CMK (cell line): ENCODE data around the gene KCNK16.
A peak's percentile ranks its signal among the peaks of the same experiment; 100 is the strongest.
"Not testable (repeated sequence)": the region's sequence is repeated elsewhere in the genome, so short reads cannot be mapped to it uniquely, and the experiment has no call there.

Source experiments
- DNase-seq: peaks from one replicate; pipeline ENCODE4 v3.0.0-alpha.2; 2010; ENCODE audit warnings: low read depth

The KCNK16 gene

GRCh38 chr6:39309942-39310531 lies 12.5 kb downstream of the KCNK16 start:
- peak; percentile 58 for DNase-seq

- DNase-seq = no peak
Measured at GRCh38 chr6:39307462-39307861, 15.0 kb downstream of the KCNK16 start.

GRCh38 chr6:39304951-39305350 lies 17.6 kb downstream of the KCNK16 start:
- no peak for DNase-seq

GRCh38 chr6:39303425-39304153 lies 18.9 kb downstream of the KCNK16 start:
- DNase-seq = no peak

GRCh38 chr6:39302669-39303424 lies 19.7 kb downstream of the KCNK16 start:
- DNase-seq = peak; percentile 74

GRCh38 chr6:39302011-39302410 lies 20.5 kb downstream of the KCNK16 start:
- DNase-seq = no peak

- no peak for DNase-seq
Measured at GRCh38 chr6:39301606-39302005, 20.9 kb downstream of the KCNK16 start.

GRCh38 chr6:39300739-39301138 lies 21.8 kb downstream of the KCNK16 start:
- DNase-seq = no peak

- no peak for DNase-seq
Measured at GRCh38 chr6:39298061-39298460, 24.4 kb downstream of the KCNK16 start.

GRCh38 chr6:39296745-39297640 lies 25.5 kb downstream of the KCNK16 start:
- DNase-seq = no peak

GRCh38 chr6:39295611-39296011 lies 26.9 kb downstream of the KCNK16 start:
- DNase-seq = no peak

GRCh38 chr6:39294899-39295298 lies 27.6 kb downstream of the KCNK16 start:
- DNase-seq = no peak

GRCh38 chr6:39294133-39294532 lies 28.4 kb downstream of the KCNK16 start:
- no peak for DNase-seq

- DNase-seq = no peak
Measured at GRCh38 chr6:39292637-39293036, 29.9 kb downstream of the KCNK16 start.

- no peak for DNase-seq
Measured at GRCh38 chr6:39289490-39289889, 33.0 kb downstream of the KCNK16 start.

GRCh38 chr6:39287601-39288000 lies 34.9 kb downstream of the KCNK16 start:
- no peak for DNase-seq

GRCh38 chr6:39286596-39286995 lies 35.9 kb downstream of the KCNK16 start:
- DNase-seq = not testable (repeated sequence)

- DNase-seq = no peak
Measured at GRCh38 chr6:39282774-39283173, 39.7 kb downstream of the KCNK16 start.

- no peak for DNase-seq
Measured at GRCh38 chr6:39281312-39281980, 41.1 kb downstream of the KCNK16 start.

GRCh38 chr6:39280247-39280731 lies 42.2 kb downstream of the KCNK16 start:
- no peak for DNase-seq

GRCh38 chr6:39279539-39279938 lies 43.0 kb downstream of the KCNK16 start:
- DNase-seq = no peak
